GM21447 (cell line): ENCODE data around the gene IL17RD.

Experiments
- ATAC-seq: cut with Tn5 transposase; IDR thresholded peaks from one replicate; pipeline ENCODE4 v1.9.1; 2021; ENCODE audit not compliant: unreplicated experiment

Gene IL17RD

DNA sequence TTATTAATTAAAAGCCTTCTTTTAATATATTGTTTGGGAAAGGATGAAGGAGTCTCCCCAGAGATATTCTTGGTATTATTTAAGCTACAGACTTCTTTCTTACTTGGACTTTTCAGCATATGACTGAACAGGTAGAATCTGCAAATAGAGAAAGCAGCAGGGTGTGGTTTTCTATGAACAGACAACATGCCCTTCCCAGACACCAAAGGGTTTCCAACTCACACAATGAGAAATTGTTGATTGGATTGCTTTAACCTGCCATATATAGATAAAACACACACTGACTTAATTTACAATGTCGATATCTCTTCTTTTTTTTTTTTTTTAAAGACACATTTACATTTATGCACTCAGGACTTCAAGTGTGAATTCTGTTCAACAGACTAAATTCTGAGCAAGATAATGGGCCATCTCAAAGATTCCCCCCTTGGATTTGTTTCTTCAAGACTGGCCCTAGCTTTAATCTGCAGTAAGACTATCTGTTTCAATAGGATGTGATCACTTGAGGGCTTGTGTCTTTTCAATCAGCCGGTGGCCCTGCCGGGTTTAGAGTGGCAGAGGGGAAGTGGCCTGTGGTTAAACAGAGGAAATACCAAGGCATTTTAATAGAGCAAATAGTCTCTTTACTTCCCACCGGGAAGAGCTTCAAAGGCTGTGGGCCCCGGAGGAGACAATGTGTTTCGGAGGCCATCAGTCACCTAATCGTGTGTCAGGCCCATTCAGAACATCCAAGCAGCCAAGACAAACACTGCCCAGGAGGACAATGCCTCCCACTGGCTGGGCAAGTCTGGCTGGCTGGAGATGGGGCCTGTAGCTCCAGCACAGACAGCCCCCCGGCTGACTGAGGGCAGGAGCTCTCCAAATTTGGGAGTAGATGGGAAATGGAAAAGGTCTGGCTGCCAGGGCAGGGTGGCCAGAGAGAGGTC, 6.1 kb downstream of the IL17RD start:
- ATAC-seq: no peak

DNA sequence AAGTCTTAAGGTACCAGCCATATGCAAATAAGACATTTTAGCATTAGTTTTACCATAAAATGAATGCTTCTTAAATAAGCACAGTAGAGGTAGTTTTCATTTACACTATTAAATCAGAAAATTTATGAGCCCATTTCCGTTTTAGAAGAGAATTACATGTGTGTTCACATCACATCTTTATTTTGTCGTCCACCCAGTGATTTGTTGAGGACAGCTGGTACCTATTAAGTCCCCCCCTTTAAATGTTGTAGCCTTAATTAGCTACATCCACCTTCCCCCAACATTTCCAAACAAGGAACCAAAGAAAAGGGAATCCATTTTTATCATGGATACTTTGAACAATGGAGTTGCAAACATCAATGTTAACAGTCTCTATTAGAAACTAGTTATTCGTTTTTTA, 6.8 kb downstream of the IL17RD start:
- ATAC-seq: no peak

DNA sequence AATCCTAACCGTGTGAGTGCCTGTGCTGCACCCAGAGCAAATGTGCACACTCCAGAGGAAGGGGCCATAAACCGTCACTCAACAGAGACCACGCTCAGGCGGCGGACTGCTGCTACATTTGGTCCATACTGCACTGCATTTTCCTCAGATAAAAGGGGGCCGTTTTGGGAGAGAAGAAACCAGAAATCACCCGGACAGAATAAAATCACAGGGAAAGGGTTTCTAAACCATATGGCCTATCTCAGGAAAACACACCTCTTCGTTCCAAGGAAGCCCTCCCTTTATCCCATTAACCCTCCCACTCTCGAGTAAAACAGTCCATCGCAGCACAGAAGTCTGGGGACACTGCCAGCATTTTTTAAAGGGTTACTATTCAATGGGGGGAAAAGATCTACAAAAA, 7.6 kb downstream of the IL17RD start:
- ATAC-seq: no peak

GRCh38 chr3:57155310-57155643, 9.9 kb downstream of the IL17RD start:
- no peak for ATAC-seq

DNA sequence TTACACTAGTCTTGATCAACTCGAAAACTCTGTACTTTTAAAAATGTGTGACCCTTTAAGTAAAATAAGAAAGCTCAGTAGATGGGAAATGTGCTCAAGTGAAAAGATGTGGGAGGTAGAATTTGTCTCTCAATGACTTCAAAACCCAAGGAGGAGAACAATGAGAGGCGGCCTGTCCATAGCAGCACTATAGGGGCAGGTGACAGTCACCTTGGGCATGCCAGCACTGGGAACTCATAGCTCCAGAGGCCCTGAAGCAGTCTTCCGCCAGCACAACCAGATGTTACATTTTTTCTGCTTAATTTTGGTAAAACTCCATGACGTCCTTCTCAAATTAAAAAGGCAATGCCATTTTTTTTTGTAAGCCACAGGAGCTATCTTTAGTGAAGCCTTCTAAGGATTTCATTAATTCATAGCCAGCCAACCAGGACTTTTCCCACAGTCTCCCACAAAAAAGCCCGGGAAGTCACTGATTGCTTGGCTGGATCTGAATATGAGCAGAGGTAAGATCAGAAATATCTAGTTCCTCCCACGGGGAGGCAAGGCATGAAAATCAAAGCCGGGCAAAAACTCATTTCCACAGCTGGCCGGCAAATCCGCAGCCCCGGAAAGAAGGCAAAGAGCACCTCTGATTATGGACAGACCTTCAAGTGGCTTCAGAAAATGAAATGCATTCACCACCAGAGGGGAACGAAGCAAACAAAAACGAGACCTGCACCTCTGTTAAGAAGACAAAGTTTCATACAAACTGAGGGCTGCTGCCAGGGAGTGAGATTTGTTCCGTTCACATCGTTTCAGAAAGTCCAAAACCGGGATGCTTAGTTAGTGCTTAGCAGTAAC, 10.5 kb downstream of the IL17RD start:
- no peak for ATAC-seq

DNA sequence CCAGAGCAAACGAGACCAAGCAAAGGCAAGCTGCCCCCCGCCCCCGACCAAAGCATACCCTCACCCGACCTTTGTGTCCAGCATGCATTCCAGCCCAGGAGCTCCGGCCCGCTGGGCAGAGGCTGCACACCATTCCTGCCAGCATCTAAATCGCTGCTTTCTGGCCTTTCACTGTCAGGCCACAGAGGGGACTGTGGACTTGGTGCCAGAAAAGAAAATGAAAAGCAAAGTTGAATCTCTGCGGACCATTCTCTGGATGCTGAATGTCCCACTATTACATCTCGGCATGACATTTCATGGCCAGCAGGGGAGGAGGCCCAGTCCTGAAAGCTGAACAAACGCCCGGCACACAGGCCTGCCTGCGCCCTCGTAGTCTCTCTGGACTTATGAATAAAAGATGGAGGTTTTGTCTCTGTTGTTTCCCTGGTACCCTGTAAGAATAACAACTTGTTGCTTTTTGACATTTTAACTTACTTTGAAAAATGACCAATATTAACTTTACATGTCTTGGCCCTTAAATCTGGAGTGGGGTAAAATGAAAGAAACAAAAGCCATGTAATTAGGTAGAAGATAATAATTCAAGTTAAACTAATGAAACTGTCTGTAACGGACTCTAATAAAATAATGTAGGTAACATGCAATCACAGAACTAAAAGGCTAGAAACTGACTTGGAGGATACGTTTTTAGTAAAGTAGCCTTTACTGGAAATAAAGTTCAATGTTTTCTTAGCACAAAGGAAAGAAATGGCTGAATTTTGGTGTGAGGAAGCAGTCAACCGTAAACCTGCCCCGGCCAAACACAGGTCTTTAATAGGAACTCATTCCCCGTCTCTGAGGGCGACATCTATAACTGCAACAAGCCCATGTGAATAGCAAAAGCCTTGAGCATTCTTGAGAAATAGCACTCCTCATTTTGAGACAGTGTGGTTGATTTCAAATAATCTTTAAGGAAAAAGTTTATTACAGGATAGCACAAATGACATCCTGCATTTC, 12.7 kb downstream of the IL17RD start:
- ATAC-seq: no peak

- ATAC-seq: no peak
These were observed 13.4 kb downstream of the IL17RD start for GRCh38 chr3:57151749-57152148.

- no peak for ATAC-seq
These were observed 14.1 kb downstream of the IL17RD start for GRCh38 chr3:57151021-57151449.

GRCh38 chr3:57150113-57150581, 15.0 kb downstream of the IL17RD start:
- no peak for ATAC-seq

DNA sequence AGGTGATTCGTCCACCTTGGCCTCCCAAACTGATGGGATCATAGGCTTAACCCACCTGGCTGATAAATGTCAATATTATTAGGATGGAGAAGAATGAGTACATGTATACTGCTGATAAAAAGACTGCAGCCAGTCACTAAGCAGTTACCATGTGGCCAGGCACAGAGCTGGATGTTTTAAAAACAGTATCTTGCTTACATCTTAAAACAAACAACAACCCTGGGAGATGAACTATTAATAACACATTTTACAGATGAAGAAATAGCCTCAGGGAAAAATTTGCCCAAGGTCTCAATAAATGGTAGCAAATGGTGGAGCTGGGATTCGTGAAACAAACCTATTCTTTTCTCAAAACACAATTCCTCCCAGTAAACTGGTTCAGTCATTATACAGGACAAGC, 18.1 kb downstream of the IL17RD start:
- no peak for ATAC-seq

GRCh38 chr3:57145852-57146251, 19.3 kb downstream of the IL17RD start:
- no peak for ATAC-seq

- ATAC-seq: no peak
These were observed 20.2 kb downstream of the IL17RD start for GRCh38 chr3:57144952-57145351.

GRCh38 chr3:57143886-57144459, 21.2 kb downstream of the IL17RD start:
- ATAC-seq: no peak

DNA sequence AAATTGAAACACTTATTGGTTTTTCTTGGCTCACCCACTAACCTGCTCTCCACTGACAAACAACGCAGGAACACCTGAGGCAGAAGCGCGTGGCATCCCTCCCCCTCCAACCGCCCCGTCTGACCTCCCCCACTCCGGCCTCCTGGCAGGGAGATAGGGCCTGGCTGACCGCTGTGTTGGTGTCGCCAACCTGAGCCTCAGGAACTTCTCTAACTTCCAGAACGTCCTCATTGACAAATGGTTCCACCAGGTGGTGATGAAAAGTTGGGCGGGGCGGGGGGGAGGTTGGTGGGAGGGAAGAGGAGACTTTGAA, 22.8 kb downstream of the IL17RD start:
- ATAC-seq: no peak

- no peak for ATAC-seq
These were observed 23.3 kb downstream of the IL17RD start for GRCh38 chr3:57141719-57142410.

- no peak for ATAC-seq
These were observed 24.3 kb downstream of the IL17RD start for GRCh38 chr3:57140894-57141293.

- no peak for ATAC-seq
These were observed 29.0 kb downstream of the IL17RD start for GRCh38 chr3:57135964-57136719.

DNA sequence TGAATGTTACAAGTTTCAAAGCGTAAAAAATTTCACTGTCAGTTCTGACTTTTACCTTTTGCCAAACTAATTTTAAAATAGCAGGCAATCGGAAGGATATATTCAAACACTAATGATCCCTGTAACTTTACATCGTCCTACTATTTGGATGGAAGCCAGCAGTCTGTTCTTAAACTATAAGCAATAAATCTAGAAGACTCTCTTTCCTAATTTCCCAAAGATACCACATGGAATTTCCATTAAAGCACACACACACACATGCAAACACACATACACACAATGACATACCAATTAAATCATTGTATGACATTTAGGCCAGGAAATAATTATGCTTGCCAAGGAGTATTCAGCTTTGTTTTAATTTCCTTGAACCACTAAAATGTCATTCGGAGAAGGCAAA, 32.0 kb downstream of the IL17RD start:
- no peak for ATAC-seq

GRCh38 chr3:57132674-57133073, 32.5 kb downstream of the IL17RD start:
- no peak for ATAC-seq
